Testis (tissue), 2 donors: Measurements from ENCODE around the gene CEMIP2.

Experiments
- CTCF ChIP-seq, 3 experiments: fragments of 450-650 bp in 2 of 3; fragments of 200-600 bp in 1 of 3; sonication (generic) in 1 of 3; IDR thresholded peaks; one replicate each; pipeline ENCODE4 v1.5.1; 2016 to 2019; ENCODE audit warnings: antibody characterized with exemption in 3 of 3, mild to moderate bottlenecking in 2 of 3, moderate library complexity in 1 of 3
- POLR2A ChIP-seq: fragments of 450-650 bp; IDR thresholded peaks from one replicate; pipeline ENCODE4 v1.6.1; 2017; ENCODE audit warnings: antibody characterized with exemption, mild to moderate bottlenecking, moderate library complexity

- TF ChIP-seq POLR2A (no peak), CTCF (IDR thresholded peaks at IDR 0.05) (no peak)
Measured at GRCh38 chr9:71684566-71684965, 83.7 kb downstream of the CEMIP2 start.
